HT-29 (cell line): ENCODE data around the gene FAM236B. TPM values are rescaled to one million over a fixed set of nuclear protein-coding genes. Genes with fewer than 3 reads are reported as not detected.
"Not testable (repeated sequence)": the region's sequence is repeated elsewhere in the genome, so short reads cannot be mapped to it uniquely, and the experiment has no call there.

Source experiments
- DNase-seq: peaks from one replicate; pipeline ENCODE4 v3.0.0-alpha.2; 2015; ENCODE audit warnings: low spot score
- small RNA-seq: library from RNA; depleted of rRNA; stranded (forward); fragments of <200 nt; gene quantifications from one replicate; pipeline ENCODE3, GENCODE V24; 2014
- total RNA-seq: library from RNA; depleted of rRNA; stranded (reverse); fragments of >200 nt; shearing (Covaris generic); gene quantifications from 2 replicates; pipeline ENCODE4 v1.2.3, GENCODE V29; 2014; rRNA removed

Gene FAM236B
- not detected in 2 replicates for total RNA-seq

DNA sequence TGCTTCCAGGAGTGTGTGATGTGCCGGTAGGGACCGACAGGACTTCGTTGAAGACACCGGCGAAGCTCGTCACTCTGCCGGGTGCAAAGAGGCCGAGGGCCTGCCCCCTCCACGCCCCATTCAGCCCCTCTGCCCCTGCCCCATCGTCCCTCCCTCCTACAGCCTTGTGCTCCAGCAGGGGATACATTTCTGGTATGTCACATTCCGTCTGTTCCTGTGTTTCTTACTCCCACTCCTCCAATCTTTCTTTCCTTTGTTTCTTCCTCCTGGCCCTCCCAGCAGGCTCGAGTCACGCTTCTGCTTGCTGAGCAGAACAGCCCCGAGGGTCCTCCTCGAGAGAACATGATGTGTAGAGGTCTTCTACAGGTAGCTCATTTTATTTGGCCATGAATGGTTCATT lies at the start of gene FAM236B:
Gene FAM236B (minus strand): TSS at position 101 of the 400 bp plus-strand sequence. CDS start 100 bp downstream, at position 1.
- not testable (repeated sequence) for DNase-seq

DNA sequence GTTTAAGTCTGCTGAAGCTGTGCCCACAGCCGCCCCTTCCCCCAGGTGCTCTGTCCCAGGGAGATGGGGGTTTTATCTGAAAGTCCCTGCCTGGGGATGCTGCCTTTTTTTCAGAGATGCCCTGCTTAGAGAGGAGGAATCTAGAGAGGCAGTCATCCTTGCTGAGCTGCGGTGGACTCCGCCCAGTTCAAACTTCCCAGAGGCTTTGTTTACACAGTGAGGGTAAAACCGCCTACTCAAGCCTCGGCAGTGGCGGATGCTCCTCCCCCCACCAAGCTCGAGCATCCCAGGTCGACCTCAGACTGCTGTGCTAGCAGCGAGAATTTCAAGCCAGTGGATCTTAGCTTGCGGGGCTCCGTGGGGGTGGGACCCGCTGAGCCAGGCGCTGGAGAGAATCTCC lies 48.2 kb upstream of the FAM236B start:
- DNase-seq: not testable (repeated sequence)

DNA sequence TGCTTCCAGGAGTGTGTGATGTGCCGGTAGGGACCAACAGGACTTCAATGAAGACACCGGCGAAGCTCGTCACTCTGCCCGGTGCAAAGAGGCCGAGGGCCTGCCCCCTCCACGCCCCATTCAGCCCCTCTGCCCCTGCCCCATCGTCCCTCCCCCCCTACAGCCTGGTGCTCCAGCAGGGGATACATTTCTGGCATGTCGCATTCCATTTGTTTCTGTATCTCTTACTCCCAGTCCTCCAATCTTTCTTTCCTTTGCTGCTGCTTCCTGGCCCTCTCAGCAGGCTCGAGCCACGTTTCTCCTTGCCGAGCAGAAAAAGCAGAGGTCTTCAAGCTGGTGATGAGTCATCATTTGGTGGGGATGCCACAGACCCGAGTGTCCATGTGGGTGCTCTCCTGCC lies 25.6 kb upstream of the FAM236B start, which contains the start of gene FAM236D:
Gene FAM236D (minus strand): TSS at position 101 of the 400 bp plus-strand sequence. CDS start 100 bp downstream, at position 1.
- DNase-seq: not testable (repeated sequence)

DNA sequence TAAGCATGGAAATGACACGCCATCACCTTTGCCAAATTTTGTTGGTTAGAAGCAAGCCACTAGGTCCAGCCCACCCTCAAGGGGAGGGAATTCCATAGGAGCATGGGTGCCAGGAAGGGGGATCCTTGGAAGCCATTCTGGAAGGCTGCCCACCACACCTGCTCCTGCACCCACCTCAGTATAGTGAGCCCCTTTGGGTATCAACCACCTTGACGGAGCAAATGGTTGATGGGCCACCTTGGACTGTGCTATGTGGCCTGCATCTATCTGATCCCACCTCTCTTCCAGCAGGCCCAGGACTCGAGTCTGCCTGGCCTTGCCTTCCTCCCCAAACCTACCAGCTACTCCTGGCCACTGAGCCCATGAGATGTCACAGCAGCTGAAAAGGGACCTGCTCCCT lies 7.9 kb upstream of the FAM236B start:
- not testable (repeated sequence) for DNase-seq

DNA sequence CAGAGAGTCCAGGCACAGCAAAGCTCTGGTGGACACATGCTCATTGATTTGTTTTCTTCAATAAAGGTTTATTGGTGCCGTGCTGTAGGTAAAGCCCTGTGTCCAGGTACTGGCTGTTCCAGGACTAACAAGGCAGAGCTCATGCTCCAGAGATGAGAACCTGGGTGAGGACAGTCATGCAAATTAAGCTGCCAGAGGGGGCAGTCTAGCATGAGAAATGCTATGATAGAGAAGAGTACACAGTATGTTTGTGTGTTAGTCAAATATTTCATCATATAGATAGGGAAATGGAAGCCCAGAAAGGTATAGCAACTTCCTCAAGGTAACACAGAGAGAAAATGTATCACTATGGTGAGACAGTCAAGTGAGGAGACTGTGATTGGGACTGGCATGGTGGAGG lies 5.7 kb upstream of the FAM236B start:
- not testable (repeated sequence) for DNase-seq

GRCh38 chrX:72783964-72784363 lies 1.5 kb upstream of the FAM236B start:
- not testable (repeated sequence) for DNase-seq

DNA sequence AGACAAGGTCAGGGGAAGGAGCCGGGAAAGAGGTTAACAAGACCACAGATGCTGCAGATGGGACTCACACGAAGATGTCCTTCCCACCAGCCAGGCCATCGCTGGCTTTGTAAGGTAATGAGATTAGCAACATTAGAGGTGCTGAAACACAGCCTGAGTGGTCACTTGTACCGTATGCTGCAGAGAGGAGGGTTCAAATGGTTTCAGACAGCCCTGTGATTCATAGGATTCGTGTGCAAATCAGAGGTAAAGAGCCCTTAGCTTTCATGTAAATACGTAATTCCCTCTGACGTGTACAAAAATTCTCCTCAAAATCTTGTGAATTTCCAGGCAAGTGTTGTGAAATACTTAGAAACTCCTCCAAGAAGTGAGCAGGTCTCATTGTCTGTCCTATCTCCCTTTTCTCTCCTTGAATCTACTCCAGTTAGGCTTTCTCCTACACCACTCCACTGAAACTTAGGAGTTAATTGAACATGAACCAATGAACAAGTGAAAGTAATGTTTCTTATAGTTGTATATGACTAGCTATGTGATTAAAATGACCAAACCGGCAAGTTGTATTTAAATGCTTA lies 991 bp upstream of the FAM236B start:
- not testable (repeated sequence) for DNase-seq

- DNase-seq: not testable (repeated sequence)
Observed at GRCh38 chrX:72778146-72778545, 4.3 kb downstream of the FAM236B start.

DNA sequence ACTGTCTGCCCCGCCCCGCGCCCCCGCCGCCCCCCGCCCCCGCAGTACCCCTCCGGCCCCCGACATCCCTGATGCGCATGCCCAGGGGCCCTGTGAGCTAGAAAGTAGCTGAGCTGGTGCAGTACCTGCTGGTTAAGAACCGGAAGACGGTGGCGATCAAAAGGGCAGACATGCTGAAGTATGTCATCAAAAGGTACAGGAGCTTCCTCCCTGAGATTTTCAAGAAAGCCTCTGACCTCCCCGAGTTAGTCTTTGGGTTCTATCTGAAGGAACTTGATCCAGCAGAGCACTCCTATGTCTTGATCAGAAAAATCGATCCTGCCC lies 5.0 kb downstream of the FAM236B start:
- DNase-seq: not testable (repeated sequence)

- not testable (repeated sequence) for DNase-seq
Observed at GRCh38 chrX:72776653-72777466, 5.6 kb downstream of the FAM236B start, which contains the start of gene DMRTC1B. Gene DMRTC1B, plus strand, starts transcription at chrX:72776890. Its CDS starts 68,246 bp downstream, at chrX:72845136.

DNA sequence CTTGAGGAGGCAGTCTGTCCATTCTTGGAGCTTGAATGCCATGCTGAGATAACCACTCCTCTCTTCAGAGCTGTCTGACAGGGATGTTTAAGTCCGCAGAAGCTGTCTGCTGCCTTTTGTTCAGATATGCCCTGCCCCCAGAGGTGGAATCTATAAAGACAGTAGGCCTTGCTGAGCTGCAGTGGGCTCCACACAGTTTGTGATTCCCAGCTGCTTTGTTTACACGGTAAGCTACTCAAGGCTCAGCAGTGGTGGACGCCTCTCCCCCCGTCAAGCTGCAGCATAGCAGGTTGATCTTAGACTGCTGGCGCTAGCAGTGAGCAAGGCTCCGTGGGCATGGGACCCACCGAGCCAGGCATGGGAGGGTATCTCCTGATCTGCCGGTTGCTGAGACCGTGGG lies 22.0 kb downstream of the FAM236B start:
- not testable (repeated sequence) for DNase-seq

DNA sequence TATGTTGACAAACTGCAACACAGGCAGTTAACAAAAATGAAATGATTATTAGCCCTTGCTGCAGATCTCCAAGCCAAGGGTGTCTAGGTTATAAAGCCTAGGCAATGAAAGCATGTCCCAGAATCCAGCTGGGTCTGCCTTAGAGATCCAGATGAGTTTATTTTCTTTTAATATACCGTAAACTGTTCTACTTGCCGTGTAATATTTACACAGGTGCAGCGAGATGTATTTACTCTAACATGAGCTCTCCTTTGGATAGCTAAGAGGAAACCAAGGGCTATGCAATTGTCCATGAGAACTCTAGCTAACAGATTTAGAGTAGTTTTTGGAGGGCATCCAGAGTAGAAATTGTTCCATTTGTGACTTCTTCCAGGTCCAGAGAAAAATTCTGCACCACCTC lies 33.9 kb downstream of the FAM236B start:
- DNase-seq: not testable (repeated sequence)

GRCh38 chrX:72745546-72745945 lies 36.9 kb downstream of the FAM236B start:
- not testable (repeated sequence) for DNase-seq

DNA sequence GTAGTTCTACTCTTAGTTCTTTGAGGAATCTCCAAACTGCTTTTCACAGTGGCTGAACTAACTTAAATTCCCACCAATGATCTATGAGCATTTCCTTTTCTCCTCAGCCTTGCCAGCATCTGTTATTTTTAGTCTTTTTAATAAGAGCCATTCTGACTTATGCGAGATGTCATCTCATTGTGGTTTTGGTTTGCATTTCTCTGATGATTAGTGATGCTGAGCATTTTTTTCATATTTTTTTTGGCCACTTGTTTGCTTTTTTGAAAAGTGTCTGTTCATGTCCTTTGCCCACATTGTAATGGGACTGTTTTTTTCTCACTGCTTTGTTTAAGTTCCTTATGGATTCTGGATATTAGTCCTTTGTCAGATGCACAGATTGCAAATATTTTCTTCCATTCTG lies 46.9 kb downstream of the FAM236B start:
- no peak for DNase-seq

GRCh38 chrX:72733636-72734035 lies 48.8 kb downstream of the FAM236B start:
- not testable (repeated sequence) for DNase-seq

Small RNAs within 50 kb of the gene (small RNA-seq; reads per million reads assigned to genes)
- not detected for gene RNU1-112P

Other genes starting within 250 kb of the FAM236B start
- 19.7 and 20.8 TPM in 2 replicates for gene HDAC8, start 209.8 kb downstream of the FAM236B start, total RNA-seq
- gene PHKA1, start 68.4 kb downstream of the FAM236B start, total RNA-seq: 4.8 and 5.9 TPM in 2 replicates
- not detected in 2 replicates for gene DMRTC1B, start 5.8 kb downstream of the FAM236B start, total RNA-seq
- gene FAM236D, start 25.6 kb upstream of the FAM236B start, total RNA-seq: not detected in 2 replicates
- not detected in 2 replicates for gene FAM236C, start 130.0 kb upstream of the FAM236B start, total RNA-seq
- not detected in 2 replicates for gene FAM236A, start 155.5 kb upstream of the FAM236B start, total RNA-seq
- gene DMRTC1, start 161.2 kb upstream of the FAM236B start, total RNA-seq: not detected in 2 replicates
- gene PABPC1L2B, start 220.3 kb upstream of the FAM236B start, total RNA-seq: not detected in 2 replicates